GM12878 (cell line): ENCODE results near the gene MIEF1. TPM values are rescaled to one million over a fixed set of nuclear protein-coding genes. Genes with fewer than 3 reads are reported as not detected.

ENCODE experiments used
- ATAC-seq: fragments of 200-7000 bp; cut with Tn5 transposase; 3 replicates; pipeline ENCODE4 v1.9.1; 2020; ENCODE audit warnings: mild to moderate bottlenecking, moderate library complexity
- BruUV-seq: library from RNA; stranded (reverse); fragments of 400-500 nt; replicated peaks from 2 replicates; lab custom pipeline; 2021; lab: Mats Ljungman, UMichigan
- CTCF ChIA-PET: fragments of 300-600 bp; sonication (Branson Sonifier 250); formaldehyde crosslinking; extraction: SDS; loops from one replicate; lab custom pipeline; 2021; ENCODE audit warnings: inconsistent platforms; lab: Yijun Ruan, JAX
- POLR2A ChIA-PET: fragments of 350-600 bp; formaldehyde crosslinking; extraction: SDS; loops from one replicate; lab custom pipeline; 2021; ENCODE audit warnings: inconsistent platforms; lab: Charles Lee
- RAD21 ChIA-PET: fragments of 300-600 bp; sonication (Branson Sonifier 250); formaldehyde crosslinking; loops from one replicate; lab custom pipeline; 2023; ENCODE audit warnings: antibody characterized with exemption; ENCODE audit not compliant: unreplicated experiment; lab: Charles Lee
- SMC1A ChIA-PET: fragments of 300-600 bp; sonication (Branson Sonifier 250); formaldehyde crosslinking; loops from one replicate; lab custom pipeline; 2023; ENCODE audit not compliant: unreplicated experiment, uncharacterized antibody; lab: Charles Lee
- DNase-seq: peaks from one replicate; pipeline ENCODE4 v3.0.0-alpha.2; 2011; ENCODE audit warnings: low read depth, low spot score
- FAIRE-seq: peaks from 3 replicates; lab custom pipeline; 2011; peaks lifted over from hg19 to GRCh38; lab: Jason Lieb, UNC
- H2AFZ ChIP-seq: 2 replicates; pipeline ENCODE4 v1.6.0; 2011; ENCODE audit warnings: low read depth, low read length, control low read depth; ENCODE audit not compliant: control insufficient read depth
- H3K27ac ChIP-seq: 2 replicates; pipeline ENCODE4 v1.5.1; 2011; ENCODE audit warnings: control low read depth; ENCODE audit not compliant: control insufficient read depth, insufficient read depth
- H3K27me3 ChIP-seq, 2 experiments: replicated peaks in 1 of 2; 2 replicates each; pipeline versions ENCODE4 v1.6.0 to v1.6.1; 2011; ENCODE audit warnings: low read length in 1 of 2; ENCODE audit not compliant: control insufficient read depth in 2 of 2, insufficient read depth in 2 of 2
- H3K36me3 ChIP-seq, 2 experiments: 2 replicates each; pipeline ENCODE4 v1.5.1; 2011; ENCODE audit warnings: low read length in 1 of 2; ENCODE audit not compliant: control insufficient read depth in 2 of 2, insufficient read depth in 2 of 2
- H3K4me1 ChIP-seq: 2 replicates; pipeline ENCODE4 v1.6.1; 2011; ENCODE audit warnings: mild to moderate bottlenecking, low read length, moderate library complexity, mixed read lengths; ENCODE audit not compliant: control insufficient read depth, insufficient read depth
- H3K4me2 ChIP-seq: 2 replicates; pipeline ENCODE4 v1.6.0; 2011; ENCODE audit warnings: control low read depth; ENCODE audit not compliant: control insufficient read depth, insufficient read depth
- H3K4me3 ChIP-seq: fragments of 200-600 bp; sonication (generic); 2 replicates; pipeline ENCODE4 v1.5.1; 2016
- H3K79me2 ChIP-seq: 2 replicates; pipeline ENCODE4 v1.6.0; 2011; ENCODE audit warnings: low read length; ENCODE audit not compliant: control insufficient read depth, insufficient read depth
- H3K9ac ChIP-seq: 2 replicates; pipeline ENCODE4 v1.8.0; 2011; ENCODE audit warnings: low read length, control low read depth, mixed read lengths; ENCODE audit not compliant: control insufficient read depth, insufficient read depth
- H3K9me3 ChIP-seq: replicated peaks from 3 replicates; pipeline ENCODE4 v1.5.1; 2011; ENCODE audit warnings: mild to moderate bottlenecking, low read length; ENCODE audit not compliant: control insufficient read depth, insufficient read depth
- H4K20me1 ChIP-seq: 2 replicates; pipeline ENCODE4 v1.6.0; 2011; ENCODE audit not compliant: control insufficient read depth, insufficient read depth
- ATF3 ChIP-seq: IDR thresholded peaks from 2 replicates; pipeline ENCODE4 v1.6.1; 2011; ENCODE audit warnings: low read depth, mild to moderate bottlenecking, low read length, moderate library complexity, borderline replicate concordance; ENCODE audit errors: extremely low read depth
- CHD1 ChIP-seq: IDR thresholded peaks from 2 replicates; pipeline ENCODE4 v1.6.1; 2012; ENCODE audit warnings: low read depth, low read length, improper control_type of control experiment
- FOXM1 ChIP-seq: IDR thresholded peaks from 2 replicates; pipeline ENCODE4 v1.6.1; 2012; ENCODE audit warnings: low read depth, mild to moderate bottlenecking, inconsistent platforms, low read length, moderate library complexity
- IRF5 ChIP-seq: fragments of 450-650 bp; IDR thresholded peaks from 2 replicates; pipeline ENCODE4 v1.6.1; 2017; ENCODE audit warnings: borderline replicate concordance
- LARP7 ChIP-seq: fragments of 450-650 bp; IDR thresholded peaks from 2 replicates; pipeline ENCODE4 v1.6.1; 2017; ENCODE audit warnings: mild to moderate bottlenecking
- SMC3 ChIP-seq: IDR thresholded peaks from 2 replicates; pipeline ENCODE4 v1.6.1; 2011; ENCODE audit warnings: low read length, improper control_type of control experiment, borderline replicate concordance
- SPI1 ChIP-seq: IDR thresholded peaks from 2 replicates; pipeline ENCODE4 v1.6.1; 2011; ENCODE audit warnings: low read depth, mild to moderate bottlenecking, low read length, moderate library complexity, borderline replicate concordance; ENCODE audit not compliant: insufficient read depth
- ZBED1 ChIP-seq: IDR thresholded peaks from 2 replicates; pipeline ENCODE4 v1.6.1; 2016; ENCODE audit warnings: borderline replicate concordance
- ZBTB11 ChIP-seq: fragments of 450-650 bp; formaldehyde crosslinking; IDR thresholded peaks from 2 replicates; pipeline ENCODE4 v1.5.0; 2022; ENCODE audit warnings: mild to moderate bottlenecking, missing genetic modification characterization
- ZBTB40 ChIP-seq: fragments of 450-650 bp; IDR thresholded peaks from 2 replicates; pipeline ENCODE4 v1.6.1; 2016; ENCODE audit warnings: mild to moderate bottlenecking, moderate library complexity, borderline replicate concordance
- WGBS: methylation state at CpG from one replicate; pipeline ENCODE4 v1.1.6; 2016; ENCODE audit warnings: low lambda C conversion rate; ENCODE audit not compliant: insufficient replicate concordance, insufficient coverage; ENCODE audit errors: missing lambda C conversion rate; 5-methylcytosine and 5-hydroxymethylcytosine counted together
- in situ Hi-C: fragments of 300-500 bp; cut with MboI; formaldehyde crosslinking; loops from 9 replicates; pipeline ENCODE4 v1.14.3; 2018; ENCODE audit warnings: mixed read lengths
- intact Hi-C: fragments of 100-400 bp; cut with micrococcal nuclease; formaldehyde crosslinking; loops from one replicate; pipeline ENCODE4 v1.14.2; 2022; ENCODE audit not compliant: unreplicated experiment
- polyA plus RNA-seq, 11 experiments: library from polyadenylated mRNA; depleted of rRNA in 4 of 11; unstranded in 6 of 11; stranded (reverse) in 5 of 11; fragments of >200 nt; fragmentation: Nextera tagmentation in 4 of 11; fragmentation: Illumina TruSeq in 1 of 11; extraction: Ambion mirVana in 4 of 11; extraction: Trizol in 1 of 11; gene quantifications; 1 replicate in 1 of 11; 2 replicates in 10 of 11; pipeline versions ENCODE4 v1.2.1 to v1.2.3, GENCODE V29; 2011 to 2016; ENCODE audit warnings: inconsistent platforms in 2 of 11, missing spikeins in 2 of 11, low read depth in 1 of 11
- total RNA-seq, 4 experiments: library from RNA; depleted of rRNA in 3 of 4; stranded (reverse); fragments of >200 nt in 3 of 4; fragmentation: Illumina TruSeq in 1 of 4; extraction: Trizol in 1 of 4; gene quantifications; 2 replicates each; pipeline versions ENCODE4 v1.2.1 to v1.2.3, GENCODE V29; 2013 to 2021

The MIEF1 gene
- total and polyA plus RNA-seq, 10 of the 15 experiments (the other 5 are each of a cell fraction or from before 2014, with no cell fraction given): 12.4 to 52.3 (median 29.3) TPM

GRCh38 chr22:39546889-39547586, 44.9 kb downstream of the MIEF1 start:
- no TSS peak for BruUV-seq
- no peak for FAIRE-seq
- Histone ChIP-seq H3K9ac (no peak overlapping the region), H2AFZ (no peak overlapping the region), H3K4me1 (no peaks in the 10 kb centered on the region), H4K20me1 (no peaks in the 10 kb centered on the region), H3K4me2 (no peak overlapping the region), H3K79me2 (no peaks in the 10 kb centered on the region), H3K27ac (no peak overlapping the region), H3K4me3 (no peak overlapping the region), H3K27me3 (peaks cover 3 to 4% of the 10 kb centered on the region in 2 experiments; a peak in 2 of 4 replicates), H3K36me3 (no peaks in the 10 kb centered on the region), H3K9me3 (no peaks in the 10 kb centered on the region)
- DNase-seq: no peak
- in situ Hi-C loops: no loop called here
- ChIA-PET SMC1A (no interaction called here), RAD21 (no interaction called here), CTCF (interaction anchor here (14.5 kb wide), 1 partner anchor 476 kb away, joined by 157 read pairs; no protein-coding TSS in a partner anchor), POLR2A (no interaction called here)
- TF ChIP-seq ZBTB11 (CRISPR knock-in tag) (no peak), ZBED1 (no peak), ATF3 (no peak), CHD1 (no peak), FOXM1 (no peak), ZBTB40 (no peak), SMC3 (no peak), IRF5 (no peak), LARP7 (no peak), SPI1 (no peak)
- intact Hi-C loops: no loop called here
- 0% methylated on average over 5 of the region's 5 CpGs for WGBS
- ATAC-seq: no peak
